IgD-negative memory B cell (primary cell): ENCODE data around the gene TSSC4. TPM values are rescaled to one million over a fixed set of nuclear protein-coding genes. Genes with fewer than 3 reads are reported as not detected.

Experiments used
- H3K27ac Mint-ChIP-seq, 3 donors: one replicate each; pipeline ENCODE4 v1.8.0; 2020 to 2022; ENCODE audit warnings: mild to moderate bottlenecking in 3 of 3, mixed read lengths in 3 of 3, moderate library complexity in 1 of 3
- H3K27me3 Mint-ChIP-seq: one replicate; pipeline ENCODE4 v1.8.0; 2021; ENCODE audit warnings: mixed read lengths
- H3K36me3 Mint-ChIP-seq: one replicate; pipeline ENCODE4 v1.8.0; 2020; ENCODE audit warnings: mild to moderate bottlenecking, mixed read lengths
- H3K4me1 Mint-ChIP-seq, 3 donors: one replicate each; pipeline ENCODE4 v1.8.0; 2020 to 2022; ENCODE audit warnings: mixed read lengths in 3 of 3, mild to moderate bottlenecking in 1 of 3
- H3K4me3 Mint-ChIP-seq, 4 donors: one replicate each; pipeline ENCODE4 v1.8.0; 2020 to 2022; ENCODE audit warnings: mild to moderate bottlenecking in 4 of 4, mixed read lengths in 4 of 4, moderate library complexity in 3 of 4
- H3K9me3 Mint-ChIP-seq, 3 donors: one replicate each; pipeline ENCODE4 v1.8.0; 2020 to 2021; ENCODE audit warnings: mixed read lengths in 3 of 3, mild to moderate bottlenecking in 1 of 3
- polyA plus RNA-seq: library from polyadenylated mRNA; unstranded; fragments of 300-500 nt; fragmentation: Illumina TruSeq; gene quantifications from one replicate; pipeline ENCODE4 v1.2.3, GENCODE V29; 2021

TSSC4 gene
- polyA plus RNA-seq, 1 donor from 2014 or later: 86.8 TPM

- Mint-ChIP-seq H3K4me1 (peaks cover 9 to 25% (median 25%) of the 10 kb centered on the region in 3 donors), H3K36me3 (no peaks in the 10 kb centered on the region), H3K27ac (peak overlapping the region; percentile 43 to 91 (median 85)), H3K9me3 (no peaks in the 10 kb centered on the region), H3K27me3 (no peaks in the 10 kb centered on the region), H3K4me3 (peak overlapping the region; percentile 84 to 93 (median 90))
These were observed 22.8 kb upstream of the TSSC4 start for GRCh38 chr11:2377511-2378443.

- Mint-ChIP-seq H3K36me3 (no peaks in the 10 kb centered on the region), H3K4me3 (peak overlapping the region; percentile 84 to 93 (median 90)), H3K9me3 (no peaks in the 10 kb centered on the region), H3K4me1 (peaks cover 9 to 31% (median 30%) of the 10 kb centered on the region in 3 donors), H3K27ac (peak overlapping the region; percentile 43 to 91 (median 85)), H3K27me3 (no peaks in the 10 kb centered on the region)
These were observed 21.9 kb upstream of the TSSC4 start for GRCh38 chr11:2378527-2379210.

GRCh38 chr11:2379466-2380174, 20.9 kb upstream of the TSSC4 start:
- Mint-ChIP-seq H3K9me3 (no peaks in the 10 kb centered on the region), H3K27me3 (no peaks in the 10 kb centered on the region), H3K4me1 (peaks cover 13 to 34% (median 34%) of the 10 kb centered on the region in 3 donors), H3K27ac (peak overlapping the region; percentile 89 to 90 (median 90)), H3K4me3 (peak overlapping the region; percentile 72 to 94 (median 84)), H3K36me3 (no peaks in the 10 kb centered on the region)

GRCh38 chr11:2380396-2380795, 20.2 kb upstream of the TSSC4 start:
- H3K36me3 Mint-ChIP-seq: no peaks in the 10 kb centered on the region
- no peaks in the 10 kb centered on the region for H3K9me3 Mint-ChIP-seq
- H3K27ac Mint-ChIP-seq: peak overlapping the region; percentile 80 to 90 (median 89)
- no peaks in the 10 kb centered on the region for H3K27me3 Mint-ChIP-seq
- peak overlapping the region; percentile 72 to 94 (median 84) for H3K4me3 Mint-ChIP-seq
- peaks cover 13 to 38% (median 37%) of the 10 kb centered on the region in 3 donors for H3K4me1 Mint-ChIP-seq

GRCh38 chr11:2380807-2381350, 19.7 kb upstream of the TSSC4 start:
- H3K36me3 Mint-ChIP-seq: no peaks in the 10 kb centered on the region
- H3K4me1 Mint-ChIP-seq: peaks cover 18 to 41% (median 41%) of the 10 kb centered on the region in 3 donors
- H3K27ac Mint-ChIP-seq: peak overlapping the region; percentile 80 to 90 (median 89)
- H3K4me3 Mint-ChIP-seq: peak overlapping the region; percentile 69 to 94 (median 84)
- no peaks in the 10 kb centered on the region for H3K9me3 Mint-ChIP-seq
- H3K27me3 Mint-ChIP-seq: no peaks in the 10 kb centered on the region

- Mint-ChIP-seq H3K4me1 (peaks cover 21 to 47% (median 45%) of the 10 kb centered on the region in 3 donors), H3K4me3 (peak overlapping the region; percentile 27 to 94 (median 84)), H3K27me3 (no peaks in the 10 kb centered on the region), H3K27ac (peak overlapping the region; percentile 80 to 90 (median 89)), H3K9me3 (no peaks in the 10 kb centered on the region), H3K36me3 (no peaks in the 10 kb centered on the region)
These were observed 18.9 kb upstream of the TSSC4 start for GRCh38 chr11:2381494-2382128.

- H3K36me3 Mint-ChIP-seq: no peaks in the 10 kb centered on the region
- peak overlapping the region in 3 of 4 donors; percentile 78 to 88 (median 85) for H3K4me3 Mint-ChIP-seq
- peak overlapping the region; percentile 58 to 89 (median 81) for H3K27ac Mint-ChIP-seq
- H3K27me3 Mint-ChIP-seq: no peaks in the 10 kb centered on the region
- no peaks in the 10 kb centered on the region for H3K9me3 Mint-ChIP-seq
- H3K4me1 Mint-ChIP-seq: peaks cover 21 to 49% (median 48%) of the 10 kb centered on the region in 3 donors
These were observed 18.4 kb upstream of the TSSC4 start for GRCh38 chr11:2382129-2382517.

GRCh38 chr11:2382936-2383851, 17.4 kb upstream of the TSSC4 start:
- peak overlapping the region; percentile 68 to 95 (median 82) for H3K4me3 Mint-ChIP-seq
- no peaks in the 10 kb centered on the region for H3K27me3 Mint-ChIP-seq
- H3K27ac Mint-ChIP-seq: peak overlapping the region; percentile 89 to 96 (median 89)
- H3K36me3 Mint-ChIP-seq: no peaks in the 10 kb centered on the region
- peaks cover 21 to 54% (median 50%) of the 10 kb centered on the region in 3 donors for H3K4me1 Mint-ChIP-seq
- H3K9me3 Mint-ChIP-seq: no peaks in the 10 kb centered on the region

GRCh38 chr11:2383852-2384804, 16.4 kb upstream of the TSSC4 start:
- Mint-ChIP-seq H3K27me3 (no peaks in the 10 kb centered on the region), H3K27ac (peak overlapping the region; percentile 89 to 97 (median 96)), H3K36me3 (no peaks in the 10 kb centered on the region), H3K4me1 (peaks cover 21 to 56% (median 53%) of the 10 kb centered on the region in 3 donors), H3K9me3 (no peaks in the 10 kb centered on the region), H3K4me3 (peak overlapping the region; percentile 85 to 96 (median 90))

- Mint-ChIP-seq H3K4me3 (peak overlapping the region; percentile 85 to 96 (median 90)), H3K9me3 (no peaks in the 10 kb centered on the region), H3K4me1 (peaks cover 32 to 62% (median 60%) of the 10 kb centered on the region in 3 donors), H3K27ac (peak overlapping the region; percentile 89 to 97 (median 96)), H3K27me3 (no peaks in the 10 kb centered on the region), H3K36me3 (no peaks in the 10 kb centered on the region)
These were observed 15.1 kb upstream of the TSSC4 start for GRCh38 chr11:2385156-2386151.

- peak overlapping the region in 2 of 3 donors; percentile 89 to 97 for H3K27ac Mint-ChIP-seq
- H3K4me1 Mint-ChIP-seq: peaks cover 25 to 58% (median 52%) of the 10 kb centered on the region in 3 donors
- H3K27me3 Mint-ChIP-seq: no peaks in the 10 kb centered on the region
- peak overlapping the region; percentile 85 to 96 (median 90) for H3K4me3 Mint-ChIP-seq
- H3K36me3 Mint-ChIP-seq: no peaks in the 10 kb centered on the region
- no peaks in the 10 kb centered on the region for H3K9me3 Mint-ChIP-seq
These were observed 14.0 kb upstream of the TSSC4 start for GRCh38 chr11:2386591-2386990.
